AG09319 (cell line): ENCODE measurements around the gene CACNA2D3.

ENCODE experiments used
- DNase-seq: peaks from one replicate; pipeline ENCODE4 v3.0.0-alpha.2; 2010; ENCODE audit warnings: low read depth; ENCODE audit errors: extremely low read depth
- TF ChIP-seq, protein P1 (sequence below): IDR thresholded peaks from 2 replicates; pipeline ENCODE4 v1.5.1; 2011; ENCODE audit warnings: low read depth, mild to moderate bottlenecking, inconsistent platforms, low read length, moderate library complexity

CACNA2D3 gene

DNA sequence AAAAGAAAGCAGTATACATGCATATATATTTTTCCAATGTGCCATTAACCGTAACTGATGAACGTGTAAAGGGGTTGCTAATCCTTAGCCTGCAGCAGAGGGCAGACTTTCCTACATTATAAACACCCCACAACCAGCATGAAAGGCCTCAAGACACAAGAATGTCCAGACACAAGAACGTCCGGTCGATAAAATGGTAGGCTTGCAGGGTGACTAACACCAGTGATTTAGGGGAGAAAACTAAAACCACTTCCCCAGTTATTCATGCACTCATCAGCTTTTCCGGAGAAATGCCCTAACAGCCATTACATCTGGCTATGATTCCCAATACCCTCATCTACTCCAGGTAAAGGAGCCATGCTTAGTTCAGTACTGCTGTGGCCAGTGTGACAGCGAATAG lies 748.1 kb downstream of the CACNA2D3 start:
- TF ChIP-seq, protein P1, sequence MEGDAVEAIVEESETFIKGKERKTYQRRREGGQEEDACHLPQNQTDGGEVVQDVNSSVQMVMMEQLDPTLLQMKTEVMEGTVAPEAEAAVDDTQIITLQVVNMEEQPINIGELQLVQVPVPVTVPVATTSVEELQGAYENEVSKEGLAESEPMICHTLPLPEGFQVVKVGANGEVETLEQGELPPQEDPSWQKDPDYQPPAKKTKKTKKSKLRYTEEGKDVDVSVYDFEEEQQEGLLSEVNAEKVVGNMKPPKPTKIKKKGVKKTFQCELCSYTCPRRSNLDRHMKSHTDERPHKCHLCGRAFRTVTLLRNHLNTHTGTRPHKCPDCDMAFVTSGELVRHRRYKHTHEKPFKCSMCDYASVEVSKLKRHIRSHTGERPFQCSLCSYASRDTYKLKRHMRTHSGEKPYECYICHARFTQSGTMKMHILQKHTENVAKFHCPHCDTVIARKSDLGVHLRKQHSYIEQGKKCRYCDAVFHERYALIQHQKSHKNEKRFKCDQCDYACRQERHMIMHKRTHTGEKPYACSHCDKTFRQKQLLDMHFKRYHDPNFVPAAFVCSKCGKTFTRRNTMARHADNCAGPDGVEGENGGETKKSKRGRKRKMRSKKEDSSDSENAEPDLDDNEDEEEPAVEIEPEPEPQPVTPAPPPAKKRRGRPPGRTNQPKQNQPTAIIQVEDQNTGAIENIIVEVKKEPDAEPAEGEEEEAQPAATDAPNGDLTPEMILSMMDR = peak; percentile 69
- peak; percentile 79 for DNase-seq

DNA sequence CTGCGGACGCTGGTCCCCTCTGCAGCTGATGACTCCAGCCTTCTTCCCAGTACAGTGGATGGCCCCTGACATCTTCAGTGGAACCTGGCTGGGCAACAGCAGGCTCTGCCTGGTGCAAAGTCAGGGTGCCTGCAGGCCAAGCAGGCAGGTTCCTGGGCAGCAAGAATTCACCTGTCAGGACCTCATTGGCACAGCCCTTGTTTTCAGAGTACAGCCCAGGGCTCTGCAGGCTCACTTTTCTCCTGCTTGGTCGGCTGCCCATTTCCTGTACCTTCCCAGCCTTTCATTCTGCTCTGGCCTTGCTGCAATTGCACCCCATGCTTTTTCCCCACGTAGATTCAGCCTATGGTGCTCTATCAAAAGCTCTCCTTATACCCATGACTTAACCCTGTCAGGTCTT lies 749.5 kb downstream of the CACNA2D3 start:
- DNase-seq = no peak
- TF ChIP-seq, protein P1 = no peak

DNA sequence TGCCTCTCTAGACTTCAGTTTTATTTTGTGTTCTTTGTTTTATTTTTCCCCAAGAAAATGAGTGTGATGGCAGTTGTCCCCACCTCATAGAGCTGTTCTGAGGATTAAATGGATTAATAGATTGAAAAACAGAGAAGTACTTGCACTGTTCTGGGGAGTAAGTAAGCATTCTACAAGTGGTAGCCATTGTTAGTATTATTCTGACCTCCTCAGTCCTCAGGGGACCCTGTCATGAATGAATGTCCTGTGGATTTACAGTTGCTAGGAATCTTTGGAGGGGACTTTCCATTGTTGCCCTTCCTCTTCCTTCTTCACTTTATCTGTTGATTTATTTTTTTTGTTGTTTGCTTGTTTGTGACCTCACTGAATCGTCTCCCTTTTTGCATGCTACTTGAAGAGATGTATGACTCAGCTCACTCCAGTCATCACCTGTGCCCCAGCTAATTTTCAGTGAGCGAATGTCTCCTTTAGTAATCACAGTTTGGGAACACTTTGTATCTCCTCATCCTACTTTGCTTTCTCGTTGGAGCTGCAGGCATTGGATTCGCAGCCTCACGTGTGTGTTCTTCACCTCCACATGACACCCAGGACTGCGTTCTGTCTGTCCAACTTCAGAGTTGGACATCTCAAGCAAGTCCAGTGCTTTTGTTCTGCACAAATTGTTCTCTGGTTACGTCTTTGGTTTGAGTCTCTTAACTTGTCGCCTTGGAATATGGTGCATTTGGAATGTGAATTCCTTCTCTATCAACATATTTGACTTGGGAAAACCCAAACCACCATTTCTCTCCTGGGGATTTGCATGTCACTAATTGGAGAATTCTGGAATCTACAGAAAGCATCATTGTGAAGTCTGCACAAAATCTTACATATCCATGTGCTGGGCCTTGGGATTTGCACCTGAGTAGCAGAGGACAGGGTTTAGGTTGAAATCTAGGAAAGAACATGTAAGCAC lies 751.0 kb downstream of the CACNA2D3 start:
- DNase-seq = no peak
- TF ChIP-seq, protein P1 = no peak

DNA sequence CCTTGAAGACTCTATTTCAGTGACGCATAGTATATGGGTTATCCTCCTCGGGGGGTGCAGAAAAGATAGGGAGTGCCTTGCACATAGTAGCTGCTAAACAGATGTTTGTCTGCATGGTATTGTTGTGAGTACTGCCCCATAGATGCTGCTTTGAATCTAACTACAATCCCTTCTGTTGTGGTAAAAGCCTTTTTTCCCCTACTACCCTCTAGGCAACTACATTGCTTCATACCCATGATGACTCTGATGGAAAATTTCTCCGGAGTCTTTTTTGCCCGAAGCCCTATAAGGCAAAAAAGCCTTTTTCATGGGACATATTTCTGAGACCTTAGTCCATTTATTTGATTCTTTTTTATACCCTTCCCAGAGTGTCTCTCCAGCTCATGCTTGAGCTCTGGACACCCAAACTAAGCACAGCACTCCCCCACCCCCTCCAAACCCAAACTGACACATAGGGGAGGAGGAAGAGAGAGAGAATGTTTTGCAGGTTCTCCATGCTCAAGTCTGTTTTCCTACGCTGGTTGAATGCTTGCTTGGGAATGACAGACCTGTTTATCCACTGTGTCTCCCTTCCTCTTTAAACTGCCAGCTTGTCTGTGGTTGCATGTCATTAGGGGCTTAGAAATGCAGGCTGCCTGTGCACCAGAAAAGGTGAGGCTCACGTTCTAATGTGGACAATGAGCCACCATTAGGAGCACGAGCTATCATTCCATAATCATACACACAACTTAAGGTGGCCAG lies 752.6 kb downstream of the CACNA2D3 start:
- TF ChIP-seq, protein P1 = no peak
- DNase-seq = no peak

DNA sequence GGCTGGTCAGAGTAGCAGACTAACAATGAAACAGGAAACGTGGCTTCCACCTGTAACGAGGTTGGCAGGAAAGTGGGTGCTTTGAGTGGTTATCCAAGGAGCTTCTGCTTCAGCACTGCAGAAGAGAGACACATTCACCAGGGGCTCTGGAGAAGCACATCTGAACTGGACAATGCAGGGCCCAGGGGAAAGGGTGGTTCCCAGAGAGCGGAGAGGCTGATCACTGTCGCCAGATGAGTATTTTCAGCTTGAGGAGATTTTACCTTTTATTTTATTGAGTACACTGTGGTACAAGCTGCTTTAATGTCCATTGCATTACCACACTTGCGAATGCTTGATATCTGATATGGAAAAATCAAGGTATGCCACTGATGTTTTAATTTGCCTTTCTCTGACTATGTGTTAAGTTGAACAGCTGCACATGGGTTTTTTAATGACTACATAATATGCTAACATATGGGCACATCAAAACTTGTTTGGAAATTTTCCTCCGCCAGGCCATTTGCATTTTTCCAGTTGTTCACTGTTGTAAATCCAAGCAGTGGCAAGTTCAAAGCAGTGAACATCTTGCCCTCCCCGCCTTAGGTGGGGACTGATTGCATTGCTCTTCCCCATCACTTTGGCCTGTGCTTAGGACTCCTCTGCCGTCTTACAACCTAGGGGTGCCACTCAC lies 753.4 kb downstream of the CACNA2D3 start:
- DNase-seq = no peak
- TF ChIP-seq, protein P1 = no peak

DNA sequence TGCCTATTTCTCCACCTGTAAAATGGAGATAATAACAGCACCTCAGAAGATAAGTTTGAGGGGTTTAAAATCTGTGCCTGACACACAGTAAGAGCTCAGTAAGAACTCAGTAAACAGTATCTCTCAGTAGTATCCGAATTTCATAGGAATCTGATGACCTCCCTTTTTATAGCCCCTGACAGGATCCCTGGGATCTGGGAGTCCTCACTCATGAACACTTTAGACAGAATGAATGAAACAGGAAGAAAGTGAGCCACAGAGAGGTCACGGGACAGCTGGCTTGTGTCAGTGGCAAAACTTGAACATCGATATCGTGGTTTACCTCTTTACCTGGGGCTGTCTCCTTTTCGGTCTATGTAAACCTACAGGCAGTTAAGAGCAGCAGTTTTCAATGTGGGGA lies 754.3 kb downstream of the CACNA2D3 start:
- TF ChIP-seq, protein P1 = no peak
- DNase-seq = no peak
